AG20443 (cell line): ENCODE measurements around the gene ZNF446.
"Not testable (repeated sequence)": the region's sequence is repeated elsewhere in the genome, so short reads cannot be mapped to it uniquely, and the experiment has no call there.

Experiments
- DNase-seq: peaks from one replicate; pipeline ENCODE4 v3.0.0; 2012; ENCODE audit warnings: low spot score, mixed read lengths

Gene ZNF446

GRCh38 chr19:58470837-58471543 is 5.2 kb upstream of the ZNF446 start:
- not testable (repeated sequence) for DNase-seq

DNA sequence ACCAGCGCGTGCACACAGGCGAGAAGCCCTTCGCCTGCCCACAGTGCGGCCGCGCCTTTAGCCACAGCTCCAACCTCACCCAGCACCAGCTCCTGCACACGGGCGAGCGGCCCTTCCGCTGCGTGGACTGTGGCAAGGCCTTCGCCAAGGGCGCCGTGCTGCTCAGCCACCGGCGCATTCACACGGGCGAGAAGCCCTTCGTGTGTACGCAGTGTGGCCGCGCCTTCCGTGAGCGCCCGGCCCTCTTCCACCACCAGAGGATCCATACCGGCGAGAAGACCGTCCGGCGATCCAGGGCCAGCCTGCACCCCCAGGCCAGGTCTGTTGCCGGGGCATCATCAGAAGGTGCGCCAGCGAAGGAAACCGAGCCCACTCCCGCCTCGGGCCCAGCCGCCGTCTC is 4.4 kb upstream of the ZNF446 start:
- no peak for DNase-seq

- DNase-seq: no peak
Measured at GRCh38 chr19:58473775-58474174, 2.4 kb upstream of the ZNF446 start.

DNA sequence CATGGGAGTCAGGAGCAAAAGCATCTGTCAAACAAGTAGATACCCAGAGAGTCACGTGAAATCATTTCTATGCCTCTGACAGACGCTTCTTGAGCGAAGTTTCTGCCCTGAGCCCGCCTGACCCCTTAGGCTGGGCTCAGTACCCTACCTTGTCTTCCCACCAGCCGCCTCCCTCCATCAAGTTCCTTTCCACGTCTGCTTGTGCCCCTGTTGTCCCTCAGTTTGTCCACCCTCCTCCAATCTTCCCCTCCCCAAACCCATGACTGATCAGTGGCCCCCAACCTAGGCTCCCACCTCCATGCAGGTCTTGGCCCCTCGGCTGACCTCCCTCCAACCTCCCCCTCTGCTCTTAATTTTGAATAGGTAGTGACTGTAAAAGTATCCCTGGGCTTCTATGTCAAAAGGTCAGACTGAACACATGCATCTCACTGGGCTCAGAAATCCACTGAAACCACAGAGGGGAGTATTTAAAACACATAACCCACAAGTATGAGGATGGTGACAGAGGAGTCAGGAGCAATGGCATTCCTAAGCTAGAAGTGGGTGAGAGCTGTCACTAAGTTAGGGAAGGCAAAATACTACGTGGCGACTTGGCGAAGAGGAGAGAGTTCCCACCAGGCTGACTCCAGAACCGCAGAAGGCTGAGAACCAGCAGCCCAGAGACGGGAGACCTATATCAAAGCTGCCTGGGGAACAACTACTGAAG is 1.7 kb upstream of the ZNF446 start:
- peak; percentile 45 for DNase-seq

GRCh38 chr19:58474997-58475713 is 997 bp upstream of the ZNF446 start:
- no peak for DNase-seq

DNA sequence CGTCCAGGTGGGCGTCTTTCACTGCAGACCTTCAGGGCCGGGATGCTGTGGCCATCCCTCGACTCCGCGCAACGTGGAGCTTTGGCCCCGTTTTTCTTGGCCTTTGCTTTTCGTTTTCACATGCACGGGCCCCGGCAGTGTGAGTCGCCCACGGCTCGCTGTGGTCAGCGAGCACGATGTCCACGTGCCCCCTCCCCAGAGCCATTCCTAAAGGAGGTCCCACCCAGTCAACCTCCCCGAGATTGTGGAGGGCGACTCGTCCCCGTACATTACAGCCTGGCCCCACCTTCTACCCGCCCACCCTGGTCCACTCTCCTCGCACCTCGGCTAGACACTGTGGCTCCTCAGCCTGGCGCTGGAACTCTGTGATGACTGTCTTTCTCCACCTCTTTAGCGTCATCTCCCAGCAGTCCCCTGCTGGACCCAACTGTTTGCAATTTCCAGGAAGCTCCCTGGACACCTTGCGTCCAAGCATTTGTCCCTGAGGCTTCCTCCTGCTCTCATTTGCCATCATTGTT is 405 bp downstream of the ZNF446 start:
- DNase-seq: peak; percentile 55

DNA sequence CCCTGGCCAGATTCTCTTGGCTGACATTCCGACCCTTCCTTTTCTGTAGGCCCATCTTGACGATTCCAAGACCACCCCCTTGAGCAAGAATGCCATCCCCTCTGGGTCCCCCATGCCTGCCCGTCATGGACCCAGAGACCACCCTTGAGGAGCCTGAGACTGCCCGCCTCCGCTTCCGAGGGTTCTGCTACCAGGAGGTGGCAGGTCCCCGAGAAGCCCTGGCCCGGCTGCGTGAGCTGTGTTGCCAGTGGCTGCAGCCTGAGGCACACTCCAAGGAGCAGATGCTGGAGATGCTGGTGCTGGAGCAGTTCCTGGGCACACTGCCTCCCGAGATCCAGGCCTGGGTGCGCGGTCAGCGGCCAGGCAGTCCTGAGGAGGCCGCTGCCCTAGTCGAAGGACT is 978 bp downstream of the ZNF446 start:
- DNase-seq: no peak

GRCh38 chr19:58477871-58478270 is 1.7 kb downstream of the ZNF446 start:
- no peak for DNase-seq

GRCh38 chr19:58479303-58479702 is 3.2 kb downstream of the ZNF446 start:
- no peak for DNase-seq

DNA sequence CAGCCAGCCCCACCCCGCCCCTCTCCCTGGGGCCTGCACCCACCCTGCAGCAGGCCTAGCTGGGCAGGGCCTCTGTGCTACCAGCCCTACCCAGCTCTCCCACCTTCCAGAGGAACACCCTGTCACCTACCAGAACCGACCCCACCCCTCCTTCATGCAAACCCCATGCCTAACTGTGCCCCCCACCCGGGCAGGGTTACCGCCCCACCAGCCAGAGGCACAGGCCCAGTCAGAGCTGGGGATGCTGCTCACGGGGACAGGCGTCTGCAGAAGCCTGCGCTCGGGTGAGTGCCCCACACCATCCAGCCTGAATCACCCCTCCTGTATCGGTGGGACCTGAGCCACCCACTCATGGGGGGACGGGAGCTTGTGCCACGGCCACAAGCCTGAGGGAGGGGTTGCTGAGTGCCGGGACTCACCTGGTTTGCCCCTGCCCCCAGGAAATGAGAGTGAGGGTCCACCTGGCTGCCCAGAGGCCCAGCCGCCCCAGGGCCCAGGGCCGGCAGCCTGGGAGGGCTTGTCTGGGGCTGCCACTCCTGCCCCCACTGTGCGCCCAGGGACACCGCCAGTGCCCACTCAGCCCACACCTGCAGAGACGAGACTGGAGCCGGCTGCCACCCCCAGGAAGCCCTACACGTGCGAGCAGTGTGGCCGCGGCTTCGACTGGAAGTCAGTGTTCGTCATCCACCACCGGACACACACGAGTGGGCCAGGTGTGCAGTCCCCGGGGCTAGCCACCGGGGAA is 3.8 kb downstream of the ZNF446 start:
- no peak for DNase-seq

DNA sequence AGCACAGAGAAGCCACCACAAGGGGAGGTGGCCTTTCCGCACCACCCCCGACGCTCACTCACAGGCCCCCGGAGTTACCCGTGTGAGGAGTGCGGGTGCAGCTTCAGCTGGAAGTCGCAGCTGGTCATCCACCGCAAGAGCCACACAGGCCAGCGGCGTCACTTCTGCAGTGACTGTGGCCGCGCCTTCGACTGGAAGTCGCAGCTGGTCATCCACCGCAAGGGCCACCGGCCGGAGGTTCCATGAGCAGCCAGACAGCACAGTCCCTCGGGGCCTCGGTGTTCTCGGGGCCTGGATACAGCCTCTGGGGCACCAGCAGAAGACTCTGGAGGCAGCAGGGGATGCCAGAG is 4.3 kb downstream of the ZNF446 start:
- DNase-seq: no peak

DNA sequence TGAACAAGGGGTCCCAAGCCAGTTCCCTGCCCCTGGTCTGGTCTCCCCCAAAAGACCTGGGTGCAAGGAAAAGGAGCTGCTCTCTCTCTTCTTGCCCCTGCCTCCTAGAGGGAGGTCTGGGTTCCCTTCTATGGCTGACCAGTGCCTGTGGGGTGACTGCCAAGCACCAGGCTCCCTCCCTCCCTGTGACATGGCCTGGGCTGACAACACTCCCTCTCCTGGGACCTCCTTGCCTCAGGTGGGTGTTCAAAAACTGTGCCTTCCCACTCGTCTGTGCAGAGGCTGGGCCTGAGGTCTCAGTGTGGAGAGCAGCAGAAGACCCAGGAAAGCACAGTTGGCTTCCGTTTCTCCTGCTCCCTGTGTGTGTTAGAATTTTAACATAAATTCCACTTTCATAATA is 4.7 kb downstream of the ZNF446 start:
- no peak for DNase-seq

DNA sequence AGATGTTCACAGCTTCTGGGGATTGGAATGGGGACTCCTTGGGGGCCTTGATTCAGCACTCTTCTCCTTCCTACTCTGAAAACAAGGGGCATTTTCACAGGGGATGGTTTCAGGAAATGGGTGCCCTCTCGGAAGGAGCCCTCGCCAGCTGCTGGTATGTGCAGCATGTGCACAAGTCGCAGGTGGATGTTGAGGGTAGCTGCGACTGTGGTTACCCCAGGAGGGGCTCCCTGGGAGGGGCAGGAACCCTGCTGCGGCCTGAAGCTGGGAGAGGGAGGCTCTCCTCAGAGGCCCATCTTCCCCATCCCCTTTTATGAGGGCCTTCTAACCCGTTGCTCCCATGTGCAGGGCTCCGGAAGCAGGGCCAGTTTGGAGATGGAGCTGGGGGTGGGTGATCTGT is 6.2 kb downstream of the ZNF446 start:
- no peak for DNase-seq

- no peak for DNase-seq
Measured at GRCh38 chr19:58483776-58484175, 7.6 kb downstream of the ZNF446 start.

DNA sequence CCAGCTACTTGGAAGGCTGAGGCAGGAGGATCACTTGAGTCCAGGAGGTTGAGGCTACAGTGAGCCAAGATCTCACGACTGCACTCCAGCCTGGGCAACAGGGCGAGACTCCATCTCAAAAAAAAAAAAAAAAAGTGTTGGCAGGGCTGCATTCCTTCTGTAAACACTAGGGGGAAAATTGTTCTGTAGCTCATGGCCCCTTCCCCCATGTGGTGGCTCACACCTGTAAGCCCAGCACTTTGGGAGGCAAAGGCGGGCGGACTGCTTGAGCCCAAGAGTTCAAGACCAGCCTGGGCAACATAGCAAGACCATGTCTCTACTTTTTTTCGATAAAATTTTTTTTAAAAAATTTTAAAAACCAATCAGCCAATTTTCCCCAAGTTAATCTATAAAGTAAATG is 8.2 kb downstream of the ZNF446 start:
- DNase-seq: not testable (repeated sequence)

DNA sequence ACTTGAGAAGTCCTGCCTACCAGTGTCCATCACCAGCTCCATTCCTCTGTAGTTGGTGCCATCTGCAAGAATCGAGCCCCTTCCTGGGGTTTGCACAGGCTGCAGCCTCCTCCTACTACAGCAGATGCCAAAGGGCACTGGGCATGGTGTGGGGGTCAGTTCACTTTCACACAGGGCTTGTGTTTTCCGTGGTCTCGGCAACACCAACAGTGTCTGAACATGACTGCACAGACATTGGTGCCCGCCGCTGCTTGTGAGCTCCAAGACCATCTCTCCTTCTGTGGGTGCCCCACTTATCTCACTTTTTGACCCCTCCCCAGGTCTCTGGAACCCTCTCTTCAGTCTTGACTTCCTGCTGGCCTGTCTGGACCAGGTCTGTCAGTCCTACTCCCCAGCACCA is 15.2 kb downstream of the ZNF446 start:
- no peak for DNase-seq

DNA sequence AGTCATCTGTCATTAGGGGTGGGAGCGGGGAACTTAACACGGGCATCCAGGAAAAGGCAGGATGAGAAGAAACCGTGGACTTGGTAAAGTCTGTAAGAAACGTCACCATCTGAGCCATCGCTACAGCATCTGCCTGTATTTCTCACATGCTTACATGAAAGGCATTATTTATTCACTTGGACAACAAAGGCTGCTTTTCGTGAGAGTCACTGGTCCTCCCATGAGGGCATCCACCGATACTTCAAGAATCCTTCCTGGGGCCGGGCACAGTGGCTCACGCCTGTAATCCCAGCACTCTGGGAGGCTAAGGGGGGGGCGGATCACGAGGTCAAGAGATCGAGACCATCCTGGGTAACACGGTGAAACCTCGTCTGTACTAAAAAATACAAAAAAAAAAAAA is 16.1 kb downstream of the ZNF446 start:
- DNase-seq: no peak

GRCh38 chr19:58497634-58498170 is 21.6 kb downstream of the ZNF446 start:
- DNase-seq: no peak

GRCh38 chr19:58498316-58499020 is 22.3 kb downstream of the ZNF446 start:
- DNase-seq: no peak

DNA sequence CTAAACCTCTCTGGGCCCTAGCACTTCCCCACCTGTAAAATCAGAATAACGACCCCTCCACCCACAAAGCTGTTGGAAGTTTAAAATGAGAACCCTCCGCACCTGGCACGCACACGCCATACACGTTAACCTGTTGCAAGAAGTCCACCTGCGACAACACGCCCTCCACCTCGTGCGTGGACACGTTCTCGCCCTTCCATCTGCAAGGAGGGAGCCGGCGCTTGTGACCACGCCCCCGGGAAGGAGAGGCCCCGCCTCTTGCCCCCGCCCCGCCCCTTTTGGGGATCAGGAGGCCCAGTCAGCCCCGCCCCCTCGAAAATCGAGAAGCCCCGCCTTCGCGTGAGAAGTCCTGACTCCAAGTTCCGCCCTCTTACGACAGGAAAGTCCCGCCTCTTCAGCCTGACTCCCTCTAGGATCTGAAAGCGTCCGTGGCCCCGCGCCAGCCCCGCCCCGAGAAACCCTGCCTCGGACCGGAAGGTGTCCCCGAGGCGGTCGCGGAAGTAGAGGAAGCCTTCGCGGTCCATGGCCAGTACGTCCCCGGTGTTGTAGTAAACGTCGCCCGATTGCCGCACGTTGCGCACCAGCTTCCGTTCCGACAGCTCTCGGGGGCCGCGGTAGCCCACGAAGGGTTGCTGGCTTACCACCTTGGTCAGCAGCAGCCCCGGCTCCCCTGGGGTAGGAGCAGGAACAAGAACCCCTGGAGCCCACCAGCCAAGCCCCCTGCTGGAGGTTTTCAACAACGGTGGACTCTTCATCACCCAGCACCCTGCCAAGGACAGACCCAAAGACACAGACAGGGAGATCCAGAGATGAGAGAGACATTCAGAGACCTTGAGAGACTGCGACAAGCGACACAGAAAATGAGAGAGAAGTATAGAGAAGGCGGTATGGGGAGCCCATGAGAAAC is 23.1 kb downstream of the ZNF446 start:
- peak; percentile 99 for DNase-seq
